HG03457 (cell line): Measurements from ENCODE around the gene TSHZ2.
"Not testable (repeated sequence)": the region's sequence is repeated elsewhere in the genome, so short reads cannot be mapped to it uniquely, and the experiment has no call there.

Experiments
- ATAC-seq: cut with Tn5 transposase; IDR thresholded peaks from one replicate; pipeline ENCODE4 v1.9.1; 2021; ENCODE audit warnings: moderate number of reproducible peaks; ENCODE audit not compliant: unreplicated experiment

The TSHZ2 gene

DNA sequence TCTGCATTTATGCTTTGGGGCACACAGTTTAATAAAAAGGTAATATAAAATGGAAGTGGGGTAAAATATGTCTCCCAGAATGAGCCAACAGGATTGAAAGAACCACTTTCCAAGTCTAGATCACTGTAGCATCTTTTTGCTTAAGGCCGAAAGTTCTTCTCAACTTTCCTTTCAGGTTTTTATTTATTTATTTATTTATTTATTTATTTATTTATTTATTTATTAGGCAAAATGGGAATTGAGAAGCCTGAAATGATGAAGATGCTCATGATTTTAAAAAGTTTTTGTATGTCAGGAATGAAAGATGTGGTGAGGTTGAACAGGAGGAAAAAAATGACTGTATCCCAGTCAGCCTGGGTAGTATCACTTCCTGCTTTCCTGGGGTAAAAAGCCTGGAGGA lies 24.0 kb downstream of the TSHZ2 start:
- no peak for ATAC-seq

DNA sequence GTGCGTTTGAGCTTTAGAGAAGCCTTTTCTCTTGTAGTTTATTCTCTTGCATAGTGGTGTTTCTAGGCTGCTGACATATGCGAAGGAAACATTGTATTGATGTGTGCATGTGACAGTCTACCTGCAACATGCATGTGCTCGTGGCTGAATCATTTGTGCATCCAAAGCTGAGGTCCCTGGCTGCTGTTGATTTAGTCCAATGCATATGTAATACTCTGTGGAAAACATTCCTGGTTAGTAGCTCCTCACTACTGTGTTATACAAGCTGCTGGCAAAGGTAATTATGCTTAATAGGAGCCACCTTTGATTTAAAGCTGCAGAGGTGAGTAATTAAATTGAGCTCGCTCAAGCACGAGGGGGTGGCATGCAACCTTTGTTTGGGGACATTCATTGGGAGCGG lies 24.5 kb downstream of the TSHZ2 start:
- ATAC-seq = no peak

DNA sequence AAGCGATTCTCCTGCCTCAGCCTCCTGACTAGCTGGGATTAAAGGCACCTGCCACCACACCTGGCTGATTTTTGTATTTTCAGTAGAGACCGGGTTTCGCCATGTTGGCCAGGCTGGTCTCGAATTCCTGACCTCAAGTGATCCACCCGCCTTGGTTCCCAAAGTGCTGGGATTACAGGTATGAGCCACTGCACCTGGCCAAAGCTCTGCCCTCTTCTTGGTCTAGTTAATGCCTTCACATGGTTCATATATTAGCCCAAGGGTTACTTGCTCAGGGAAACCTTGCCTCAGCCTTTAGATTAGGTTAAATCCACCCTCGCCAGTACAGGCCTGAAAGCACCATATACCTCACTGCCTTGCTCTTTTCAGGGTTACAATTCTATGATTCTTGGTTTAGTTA lies 26.1 kb downstream of the TSHZ2 start:
- ATAC-seq = no peak

DNA sequence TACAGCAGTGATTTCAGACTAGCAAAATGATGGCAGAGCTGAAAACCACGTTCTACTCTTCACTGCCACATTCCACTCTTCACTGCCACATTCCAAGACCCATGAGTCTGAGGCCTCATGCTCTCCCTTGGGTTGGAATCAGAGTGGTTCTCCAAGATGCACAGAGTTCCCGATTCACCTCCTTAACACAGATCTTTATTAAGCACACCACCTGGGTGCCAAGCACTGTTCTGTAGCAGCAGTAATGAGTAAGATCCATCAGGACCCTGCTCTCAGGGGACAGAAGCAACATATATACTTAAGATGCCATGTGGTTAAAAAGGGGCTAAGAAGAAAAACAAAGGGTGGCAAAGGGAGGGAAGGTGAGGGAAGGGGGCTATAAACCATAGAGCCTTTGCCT lies 26.9 kb downstream of the TSHZ2 start:
- no peak for ATAC-seq

DNA sequence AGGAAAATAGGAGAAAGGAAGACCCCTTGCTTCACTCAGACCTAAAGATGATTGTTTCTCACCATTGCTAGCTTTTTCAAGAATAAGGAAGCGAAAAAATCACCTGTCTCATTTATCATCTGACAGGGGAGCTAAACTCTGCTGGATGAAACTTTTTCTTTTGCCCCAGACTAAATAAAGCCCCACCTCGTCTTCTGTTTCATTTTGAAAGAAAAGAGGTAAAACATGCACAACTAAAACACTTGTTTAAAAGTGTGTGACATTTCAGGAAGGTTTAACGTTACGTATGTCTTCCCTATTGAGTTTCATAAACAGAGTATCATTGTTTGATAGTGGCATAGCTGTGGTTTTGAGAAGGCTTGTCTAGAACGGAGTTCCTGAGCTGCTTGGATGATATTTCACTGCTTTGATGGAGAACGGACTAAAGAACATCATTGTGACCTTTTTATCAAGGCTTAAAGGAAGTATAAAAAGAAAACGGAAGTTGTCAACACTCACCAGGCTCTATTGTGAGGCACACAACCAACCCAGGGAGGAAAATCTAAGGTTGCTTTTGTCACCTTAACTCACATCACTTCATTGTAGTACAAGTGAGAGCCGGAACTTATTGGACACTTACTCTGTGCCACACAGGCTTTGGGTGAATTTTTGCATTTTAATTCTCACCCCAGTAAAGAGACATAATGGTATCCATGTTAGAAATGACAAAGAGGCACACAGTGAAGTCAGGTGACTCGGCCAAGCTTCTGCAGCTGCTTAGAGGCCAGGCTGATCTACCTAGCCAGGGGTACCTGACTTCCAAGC lies 29.5 kb downstream of the TSHZ2 start:
- ATAC-seq = no peak

DNA sequence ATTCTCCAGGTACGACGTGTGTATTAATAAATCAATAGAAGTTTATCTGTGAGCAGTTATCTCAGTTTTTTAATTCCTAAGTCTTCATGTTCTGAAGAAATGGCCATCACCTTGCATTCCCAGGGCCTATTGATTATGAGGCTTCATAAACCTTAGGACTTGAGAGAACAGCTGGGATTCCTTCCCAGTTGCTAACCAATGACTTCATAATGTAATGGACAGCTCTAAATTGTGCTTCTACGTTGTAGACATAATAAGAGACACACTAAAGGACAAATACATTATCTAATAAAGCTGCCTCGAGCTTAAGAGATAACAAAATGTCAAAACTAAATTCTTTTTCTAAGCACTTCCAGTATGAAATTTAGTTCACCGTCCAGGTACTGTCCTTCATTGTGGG lies 30.6 kb downstream of the TSHZ2 start:
- no peak for ATAC-seq

DNA sequence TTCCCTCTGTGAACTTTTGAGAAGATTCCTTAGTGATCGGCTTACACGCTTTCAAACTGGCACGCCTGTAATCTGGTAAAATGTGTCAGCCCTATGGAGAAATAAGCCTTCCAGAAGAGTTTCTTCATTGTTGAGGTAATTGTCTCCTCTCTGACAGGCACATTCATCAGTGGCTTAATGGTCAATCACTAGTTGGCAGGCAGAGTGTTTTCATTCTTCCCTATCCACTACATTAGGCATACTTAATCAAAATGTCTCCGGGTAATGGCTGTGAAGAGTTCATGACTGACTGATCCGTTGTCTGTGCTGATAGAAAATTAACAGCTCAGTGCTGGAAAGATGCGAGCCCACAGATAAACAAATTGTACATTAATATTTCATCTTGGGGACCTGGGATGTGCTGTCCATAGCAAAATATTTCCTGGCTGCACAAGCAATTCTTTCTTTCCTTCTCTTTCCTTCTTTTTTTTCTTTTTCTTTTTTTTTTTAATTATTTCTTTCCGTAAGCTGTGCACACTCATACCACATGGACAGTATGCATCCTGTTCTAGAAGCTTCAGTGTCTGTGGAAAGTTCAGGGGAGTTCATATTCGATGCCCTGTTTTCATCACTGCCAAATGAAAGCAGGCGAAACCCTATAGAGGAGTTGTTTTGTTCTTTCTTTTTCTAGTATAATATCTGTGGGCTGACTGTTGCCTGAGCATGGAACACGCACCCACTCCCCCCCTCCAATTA lies 31.4 kb downstream of the TSHZ2 start:
- no peak for ATAC-seq

DNA sequence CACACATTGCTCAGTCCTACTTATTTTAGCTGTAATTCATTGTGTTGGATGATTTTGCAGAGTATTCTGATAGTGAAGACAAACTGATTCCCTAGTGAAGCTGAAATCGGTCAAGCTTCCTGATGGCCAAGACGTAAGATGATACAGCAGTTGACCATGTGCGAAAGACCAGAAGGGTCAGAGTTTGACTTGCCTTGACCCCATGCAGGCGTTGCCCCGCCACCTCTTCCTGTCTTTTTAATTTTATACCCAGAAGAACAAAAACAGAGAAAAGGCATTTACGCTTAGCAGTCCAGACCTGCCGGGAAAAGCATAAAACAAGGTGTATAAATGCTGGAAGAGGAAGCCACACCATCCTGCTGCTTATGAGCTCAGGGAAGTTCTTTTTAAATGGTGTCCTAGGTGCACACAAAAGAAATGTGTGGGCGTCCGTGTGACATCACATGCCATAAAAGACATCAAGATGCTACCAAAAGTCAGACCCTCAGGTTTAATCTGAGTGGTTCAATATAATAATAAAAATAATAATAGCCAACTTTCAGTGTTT lies 32.2 kb downstream of the TSHZ2 start:
- no peak for ATAC-seq

DNA sequence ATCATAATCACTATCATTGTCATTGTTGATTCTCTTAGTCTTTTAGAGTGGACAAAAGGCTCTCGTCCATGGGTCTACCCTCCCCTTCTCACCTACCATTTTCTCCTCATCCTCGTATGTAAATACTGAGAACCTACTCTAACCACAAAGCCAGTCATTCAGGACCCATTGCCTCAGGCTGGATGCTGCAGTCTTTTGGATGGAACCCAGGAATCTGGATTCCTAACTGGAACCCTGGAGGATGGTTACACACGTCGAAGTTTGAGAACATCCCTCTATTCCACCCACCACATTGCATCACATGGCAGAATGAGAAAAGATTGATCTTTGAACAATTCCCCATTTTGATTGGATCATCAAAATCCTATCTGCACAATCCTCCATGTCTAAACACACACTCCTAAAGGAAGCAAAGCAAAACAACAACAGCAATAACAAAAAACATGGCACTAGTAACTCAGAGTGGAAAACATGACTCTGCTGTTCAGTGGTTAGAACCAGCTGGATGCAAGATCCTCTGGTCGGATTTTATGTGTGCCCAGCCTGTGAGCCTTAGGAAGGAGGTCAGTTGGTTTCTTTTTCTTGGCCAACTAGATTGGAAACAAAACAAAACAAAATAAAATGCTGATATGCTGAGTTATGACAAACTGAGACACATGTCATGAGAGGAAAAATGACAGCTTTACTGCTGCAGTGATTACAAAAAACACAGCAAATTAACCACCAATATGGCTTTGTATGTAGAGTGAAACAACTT lies 38.0 kb downstream of the TSHZ2 start:
- no peak for ATAC-seq

DNA sequence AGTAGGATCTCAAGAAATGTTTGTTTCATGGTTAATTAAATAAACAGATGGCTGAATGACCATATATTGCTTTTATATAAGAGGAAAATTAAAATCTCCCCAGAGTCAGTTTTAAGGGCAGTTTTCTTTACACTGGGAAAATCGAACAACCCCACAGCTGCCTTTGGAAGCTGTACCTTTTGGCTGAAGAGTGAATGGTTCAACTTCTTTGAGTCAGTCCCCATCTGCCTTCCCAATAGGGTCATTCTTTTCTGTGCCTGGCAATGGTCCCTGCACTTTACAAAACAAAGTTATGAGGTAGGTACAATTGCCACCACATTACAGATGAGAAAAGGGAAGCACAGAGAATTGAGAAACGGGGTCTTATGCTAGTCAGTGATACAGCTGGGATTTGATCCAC lies 39.5 kb downstream of the TSHZ2 start:
- no peak for ATAC-seq

DNA sequence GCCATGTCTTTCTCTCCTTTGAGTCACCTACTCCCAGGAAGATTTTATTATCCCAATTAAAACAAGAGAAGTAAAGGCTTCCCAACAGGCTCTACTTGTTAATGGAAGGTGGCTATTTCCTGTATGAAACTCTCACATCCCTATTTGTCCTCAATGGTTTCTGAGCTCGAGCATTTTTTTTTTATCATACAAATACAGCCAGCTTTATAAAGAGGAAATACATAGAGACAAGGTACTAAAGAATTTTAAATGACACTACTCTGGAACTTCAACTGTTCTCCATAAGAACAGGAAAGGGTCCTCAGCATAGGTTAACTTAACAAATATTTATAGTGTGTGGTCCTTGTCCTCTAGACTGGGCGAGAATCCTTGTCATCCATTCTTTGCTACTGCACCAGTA lies 41.0 kb downstream of the TSHZ2 start:
- no peak for ATAC-seq

DNA sequence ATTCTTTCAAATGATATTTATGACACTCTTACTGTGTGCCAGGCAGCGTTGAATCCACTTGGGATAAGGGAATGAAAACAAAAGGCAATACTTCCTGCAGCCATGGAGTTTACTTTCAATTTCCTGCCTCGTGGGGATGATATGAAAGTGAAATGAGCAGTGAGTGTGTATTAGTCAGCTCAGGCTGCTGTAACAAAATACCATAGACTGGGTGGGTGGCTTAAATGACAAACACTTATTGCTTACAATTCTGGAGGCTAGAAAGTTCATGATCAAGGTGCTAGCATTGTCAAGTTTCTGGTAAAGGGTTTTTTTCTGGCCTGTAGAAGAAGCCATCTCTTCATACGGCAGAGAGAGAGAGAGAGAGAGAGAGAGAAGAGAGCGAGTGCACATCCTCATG lies 41.7 kb downstream of the TSHZ2 start:
- no peak for ATAC-seq

DNA sequence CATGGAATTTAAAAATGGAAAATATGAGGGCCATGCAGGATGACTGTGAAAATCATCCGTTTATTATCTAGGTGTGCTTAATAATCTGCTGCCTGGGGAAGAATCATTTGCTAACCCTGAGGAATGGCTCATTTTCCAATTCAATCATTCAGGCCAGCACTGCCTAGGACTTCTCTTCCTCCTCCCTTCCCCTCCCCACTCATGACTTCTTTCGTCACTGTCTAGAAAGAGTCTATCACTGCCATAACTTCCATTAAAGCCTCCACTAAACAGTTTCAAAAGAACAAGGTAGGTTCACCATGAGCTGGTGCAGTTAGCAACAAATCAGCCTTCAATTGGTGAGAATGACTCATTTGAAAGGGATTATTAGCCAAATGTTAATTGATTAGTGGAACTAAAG lies 43.9 kb downstream of the TSHZ2 start:
- ATAC-seq = no peak

DNA sequence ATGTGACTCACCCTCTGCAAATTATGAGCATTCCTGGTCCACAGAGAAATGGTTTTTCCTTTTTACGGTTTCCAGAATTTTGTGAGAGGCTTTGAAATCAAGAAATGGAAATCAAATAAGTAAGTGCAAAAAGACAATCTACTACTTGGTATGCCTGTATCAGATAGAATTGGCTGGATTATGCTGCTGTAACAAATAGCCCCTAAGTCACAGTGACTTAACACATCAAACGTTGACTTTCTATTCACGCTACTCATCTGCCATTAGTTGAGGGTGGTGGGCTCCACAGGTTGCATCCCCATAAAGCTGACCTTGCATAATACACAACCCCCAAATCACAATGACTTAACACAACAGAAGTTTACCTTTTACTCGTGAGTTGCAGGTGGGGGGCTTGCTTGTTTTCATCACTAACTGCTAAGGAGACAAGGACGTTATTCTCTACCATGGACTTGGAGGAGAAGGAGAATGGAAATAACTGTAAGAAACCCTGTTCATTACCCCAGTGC lies 44.4 kb downstream of the TSHZ2 start:
- ATAC-seq = no peak

DNA sequence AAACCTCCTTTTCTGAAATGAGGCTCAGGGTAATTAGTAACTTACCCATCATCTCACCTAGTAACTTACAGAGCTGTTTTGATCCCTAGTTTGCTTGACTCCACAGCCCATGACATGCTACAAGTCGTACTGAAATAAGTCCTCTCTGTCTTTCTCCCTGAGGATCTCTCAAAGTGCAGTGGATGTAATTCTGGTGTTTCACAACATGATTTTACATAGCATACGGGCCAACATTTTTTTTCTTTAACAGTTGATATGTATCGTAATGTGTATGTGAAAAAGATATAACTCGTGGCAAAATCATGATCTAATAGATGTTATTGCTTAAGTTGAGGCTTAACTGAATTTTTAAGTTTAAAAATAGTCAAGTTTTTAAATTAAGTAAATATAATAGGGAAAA lies 45.0 kb downstream of the TSHZ2 start:
- no peak for ATAC-seq

DNA sequence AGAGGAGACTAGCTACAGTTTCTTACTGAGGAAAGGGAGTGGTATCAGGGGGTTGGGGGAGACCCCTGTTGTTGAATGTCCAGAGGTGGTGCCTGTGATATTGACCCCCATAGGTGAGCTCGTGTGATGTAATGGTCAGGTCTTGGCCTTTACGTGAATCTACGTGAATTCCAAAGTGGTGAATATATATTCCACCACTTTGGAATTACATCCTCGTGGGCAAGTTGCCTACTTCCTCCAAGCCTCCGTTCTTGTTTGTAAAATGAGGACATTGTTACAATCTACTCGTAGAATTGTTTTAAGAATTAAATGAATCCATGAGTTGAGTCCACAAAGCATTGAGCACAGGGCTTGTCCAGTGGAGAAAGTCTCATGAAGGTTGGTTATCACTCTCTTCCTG lies 47.3 kb downstream of the TSHZ2 start:
- no peak for ATAC-seq

DNA sequence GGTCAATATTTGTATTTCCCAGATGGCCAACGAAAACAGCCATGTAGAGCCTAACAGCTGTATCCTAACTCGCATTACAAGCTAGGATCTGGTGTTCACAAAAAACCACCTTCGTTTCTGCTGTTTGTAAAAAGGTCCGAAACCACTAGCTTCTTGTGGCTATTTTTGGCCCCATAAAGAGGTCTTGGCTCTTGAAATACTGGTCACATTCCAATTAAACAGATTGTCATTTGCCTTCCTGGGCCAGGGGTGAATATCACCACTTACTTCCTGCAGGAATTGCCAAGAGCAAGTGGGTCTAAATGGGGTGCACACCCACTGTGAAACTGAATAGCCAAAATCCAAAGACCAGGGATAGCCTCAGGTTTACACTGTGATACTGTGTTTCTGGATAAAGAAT lies 48.2 kb downstream of the TSHZ2 start:
- ATAC-seq = no peak

DNA sequence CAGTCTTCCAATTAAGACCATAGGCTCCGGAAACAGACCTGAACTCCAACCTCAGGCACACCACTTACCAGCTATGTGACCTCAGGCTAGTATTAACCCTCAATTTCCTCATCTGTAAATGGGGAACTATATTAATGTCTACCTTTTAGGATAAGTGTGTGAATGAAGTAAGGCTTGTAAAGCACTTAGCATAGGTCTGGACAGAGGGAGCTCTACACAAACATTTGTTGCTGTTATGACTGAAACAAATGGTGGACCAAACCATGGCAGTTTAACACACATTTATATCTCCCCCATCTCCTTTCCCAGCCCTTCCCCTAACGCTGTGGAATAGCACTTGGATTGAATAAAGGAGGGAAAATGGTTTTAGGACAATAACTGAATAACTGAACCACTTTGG lies 48.7 kb downstream of the TSHZ2 start:
- ATAC-seq = no peak

DNA sequence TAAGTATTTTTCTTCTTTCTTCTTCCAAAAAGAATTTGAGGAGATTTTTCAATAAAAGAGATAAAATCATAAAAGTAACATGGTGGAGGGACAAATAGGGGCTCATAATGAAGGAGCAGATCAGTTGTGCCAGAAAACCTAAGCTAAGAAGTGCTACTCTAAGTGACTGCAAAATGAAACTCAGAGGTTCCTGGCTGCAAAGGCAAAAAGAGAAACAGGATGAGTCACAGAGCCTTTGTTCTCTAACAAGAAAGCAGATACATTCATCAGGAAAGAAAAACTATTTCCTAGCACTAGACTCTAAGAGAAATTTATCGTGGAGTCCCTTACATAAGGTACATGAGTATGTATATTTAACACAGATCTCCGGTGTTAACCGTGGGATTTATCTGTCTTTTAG lies 49.8 kb downstream of the TSHZ2 start:
- ATAC-seq = no peak

DNA sequence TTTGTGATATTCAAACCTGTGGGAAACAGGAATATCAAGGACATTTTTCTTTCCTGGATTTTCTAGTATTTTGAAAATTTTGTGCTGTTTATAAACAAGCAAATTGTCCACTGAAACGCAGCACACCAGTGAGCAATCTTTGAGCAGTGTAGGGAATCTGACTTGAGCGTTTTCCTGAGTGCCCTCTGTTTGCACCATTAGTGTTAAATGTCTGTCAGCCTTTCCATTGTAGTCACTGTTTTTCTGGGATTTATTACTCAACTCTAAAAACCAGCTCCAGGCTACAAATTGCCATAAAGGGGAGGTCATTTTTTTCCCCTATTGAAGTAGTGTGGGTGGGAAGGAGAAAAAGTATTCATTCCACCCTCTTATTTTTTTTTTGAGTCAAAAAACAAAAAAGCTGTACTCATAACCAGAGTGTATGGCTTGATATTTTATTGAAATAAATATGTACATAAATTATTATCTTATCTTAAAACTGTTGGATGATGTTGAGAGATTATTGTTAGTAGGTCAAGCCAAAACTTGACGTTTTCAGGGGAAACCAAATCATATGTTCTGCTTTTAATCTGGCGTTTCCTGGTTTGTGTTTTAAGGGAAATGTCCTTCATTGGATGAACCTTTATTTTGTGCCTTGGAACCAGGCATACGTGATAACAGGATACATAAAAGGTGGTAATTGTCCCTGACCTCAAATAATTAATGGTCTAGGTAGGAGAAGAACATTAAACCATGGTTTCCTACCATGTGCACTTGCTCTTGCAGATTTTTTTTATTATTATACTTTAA lies 51.8 kb downstream of the TSHZ2 start:
- no peak for ATAC-seq

DNA sequence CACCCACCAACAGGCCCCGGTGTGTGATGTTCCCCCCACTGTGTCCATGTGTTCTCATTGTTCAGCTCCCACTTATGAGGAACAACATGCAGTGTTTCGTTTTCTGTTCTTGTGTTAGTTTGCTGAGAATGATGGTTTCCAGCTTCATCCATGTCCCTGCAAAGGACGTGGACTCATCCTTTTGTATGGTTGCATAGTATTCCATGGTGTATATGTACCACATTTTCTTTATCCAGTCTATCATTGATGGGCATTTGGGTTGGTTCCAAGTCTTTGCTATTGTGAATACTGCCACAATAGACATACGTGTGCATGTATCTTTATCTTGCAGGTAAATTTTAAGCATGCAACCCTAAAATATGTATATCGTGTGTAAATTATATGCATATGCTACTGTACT lies 52.5 kb downstream of the TSHZ2 start:
- not testable (repeated sequence) for ATAC-seq
